GM12874 (cell line): ENCODE data around the gene GPR84.

ENCODE experiments used
- TF ChIP-seq, protein P1 (sequence below): IDR thresholded peaks from 2 replicates; pipeline ENCODE4 v1.5.1; 2011; ENCODE audit warnings: low read depth, mild to moderate bottlenecking, control low read depth, low read length, moderate library complexity; ENCODE audit not compliant: insufficient read depth

The GPR84 gene

DNA sequence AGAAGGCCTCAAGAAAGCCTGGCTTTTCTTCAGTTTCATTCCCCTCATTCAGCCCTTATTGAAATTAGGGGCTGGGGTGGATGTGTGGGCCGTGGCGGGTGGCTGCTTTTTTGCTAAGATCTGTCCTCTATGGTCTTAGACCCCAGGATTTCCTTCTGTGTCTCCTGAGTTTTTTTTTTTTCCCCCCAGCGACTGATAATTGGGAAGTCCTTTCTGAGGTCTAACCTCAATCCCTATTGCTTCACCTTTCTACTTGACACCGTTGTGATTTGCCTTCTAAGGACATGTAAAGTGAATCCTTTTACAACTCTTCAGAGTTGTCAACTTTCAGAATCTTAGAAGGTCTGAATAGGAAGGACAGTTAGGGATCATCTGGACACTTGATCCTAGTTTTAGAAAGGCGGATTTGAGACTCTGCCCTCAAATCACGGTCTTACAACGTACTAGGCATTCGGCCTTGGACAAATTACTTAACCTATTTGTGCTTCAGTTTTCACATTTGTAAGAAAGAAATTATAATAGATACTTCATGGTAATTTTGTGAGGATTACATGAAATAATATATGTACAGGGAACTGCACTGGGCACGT lies 4.4 kb downstream of the GPR84 start:
- TF ChIP-seq, protein P1, sequence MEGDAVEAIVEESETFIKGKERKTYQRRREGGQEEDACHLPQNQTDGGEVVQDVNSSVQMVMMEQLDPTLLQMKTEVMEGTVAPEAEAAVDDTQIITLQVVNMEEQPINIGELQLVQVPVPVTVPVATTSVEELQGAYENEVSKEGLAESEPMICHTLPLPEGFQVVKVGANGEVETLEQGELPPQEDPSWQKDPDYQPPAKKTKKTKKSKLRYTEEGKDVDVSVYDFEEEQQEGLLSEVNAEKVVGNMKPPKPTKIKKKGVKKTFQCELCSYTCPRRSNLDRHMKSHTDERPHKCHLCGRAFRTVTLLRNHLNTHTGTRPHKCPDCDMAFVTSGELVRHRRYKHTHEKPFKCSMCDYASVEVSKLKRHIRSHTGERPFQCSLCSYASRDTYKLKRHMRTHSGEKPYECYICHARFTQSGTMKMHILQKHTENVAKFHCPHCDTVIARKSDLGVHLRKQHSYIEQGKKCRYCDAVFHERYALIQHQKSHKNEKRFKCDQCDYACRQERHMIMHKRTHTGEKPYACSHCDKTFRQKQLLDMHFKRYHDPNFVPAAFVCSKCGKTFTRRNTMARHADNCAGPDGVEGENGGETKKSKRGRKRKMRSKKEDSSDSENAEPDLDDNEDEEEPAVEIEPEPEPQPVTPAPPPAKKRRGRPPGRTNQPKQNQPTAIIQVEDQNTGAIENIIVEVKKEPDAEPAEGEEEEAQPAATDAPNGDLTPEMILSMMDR, result no peak

DNA sequence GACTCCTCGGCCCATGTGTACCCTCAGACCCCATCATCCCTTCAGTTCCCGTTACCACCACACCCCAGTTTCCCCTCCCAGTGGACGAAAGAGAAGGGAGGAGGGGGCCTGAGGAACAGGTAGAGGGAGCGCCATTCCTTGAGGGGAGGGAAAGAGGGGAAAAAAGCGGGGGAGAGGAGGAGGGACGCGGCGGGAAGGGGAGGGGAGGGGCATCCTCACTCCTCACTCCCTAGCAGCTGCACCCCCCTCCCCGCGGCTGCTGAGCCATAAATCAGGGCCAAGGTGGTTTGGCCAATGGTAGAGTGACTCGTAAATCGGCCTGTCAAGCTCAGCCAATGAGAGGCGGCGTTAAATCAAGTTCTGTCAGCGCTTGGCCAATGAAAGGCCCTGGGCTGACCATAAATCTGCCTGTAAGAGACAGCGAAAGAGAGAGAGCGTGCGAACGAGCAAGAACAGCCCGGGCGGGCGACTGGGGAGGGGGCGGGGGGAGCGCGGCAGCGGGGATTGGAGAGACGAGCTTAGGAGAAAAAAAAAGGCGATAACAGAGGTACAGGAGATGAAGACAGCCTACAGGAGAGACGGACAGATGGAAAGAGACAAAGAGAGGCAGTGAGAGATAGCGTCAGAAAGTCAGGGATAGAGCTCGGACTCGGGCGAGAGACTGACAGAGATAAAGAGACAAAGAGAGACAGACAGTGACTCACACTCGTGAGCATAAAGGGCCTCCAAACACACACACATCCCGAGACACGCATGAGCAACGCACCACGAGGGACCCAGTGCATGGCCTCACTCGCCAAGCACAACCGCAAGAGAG lies 5.1 kb downstream of the GPR84 start:
- TF ChIP-seq, protein P1, result no peak

DNA sequence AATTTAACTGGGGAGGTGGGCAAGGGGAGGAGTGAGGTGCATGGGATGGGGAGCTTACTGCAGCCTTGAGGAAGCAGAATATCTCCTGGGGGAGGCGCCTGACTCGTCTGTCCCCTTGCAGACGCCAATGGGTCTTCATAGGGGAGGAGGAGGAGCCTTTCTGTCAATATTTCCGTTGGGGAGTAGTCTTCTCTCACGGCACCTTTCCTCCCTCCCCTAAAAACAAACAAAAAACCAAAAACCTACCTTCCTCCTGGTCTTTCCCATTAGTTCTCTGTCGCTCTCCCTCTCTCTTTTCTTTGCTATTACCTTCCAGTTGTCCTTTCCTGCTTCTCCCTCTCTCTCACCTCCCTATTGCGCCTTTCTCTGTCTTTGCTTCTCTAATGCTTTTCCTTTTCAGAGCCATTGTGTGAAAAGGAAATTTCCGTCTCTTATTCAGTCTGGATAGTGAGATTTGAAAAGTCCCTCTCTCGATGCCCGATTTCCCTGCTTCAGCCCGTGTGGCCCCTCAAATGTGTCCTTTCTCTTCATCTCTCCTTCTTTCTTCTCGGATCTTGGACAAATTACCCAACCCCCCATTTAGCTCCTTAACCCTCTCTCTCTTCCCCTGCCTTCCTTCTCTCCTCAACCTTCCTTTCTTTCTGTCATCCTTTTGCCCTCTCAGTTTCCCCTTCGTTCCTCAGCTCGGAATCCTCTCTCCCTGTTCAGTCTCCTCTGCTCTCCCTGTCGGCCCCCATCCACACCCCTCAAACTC lies 5.9 kb downstream of the GPR84 start:
- TF ChIP-seq, protein P1, result no peak

DNA sequence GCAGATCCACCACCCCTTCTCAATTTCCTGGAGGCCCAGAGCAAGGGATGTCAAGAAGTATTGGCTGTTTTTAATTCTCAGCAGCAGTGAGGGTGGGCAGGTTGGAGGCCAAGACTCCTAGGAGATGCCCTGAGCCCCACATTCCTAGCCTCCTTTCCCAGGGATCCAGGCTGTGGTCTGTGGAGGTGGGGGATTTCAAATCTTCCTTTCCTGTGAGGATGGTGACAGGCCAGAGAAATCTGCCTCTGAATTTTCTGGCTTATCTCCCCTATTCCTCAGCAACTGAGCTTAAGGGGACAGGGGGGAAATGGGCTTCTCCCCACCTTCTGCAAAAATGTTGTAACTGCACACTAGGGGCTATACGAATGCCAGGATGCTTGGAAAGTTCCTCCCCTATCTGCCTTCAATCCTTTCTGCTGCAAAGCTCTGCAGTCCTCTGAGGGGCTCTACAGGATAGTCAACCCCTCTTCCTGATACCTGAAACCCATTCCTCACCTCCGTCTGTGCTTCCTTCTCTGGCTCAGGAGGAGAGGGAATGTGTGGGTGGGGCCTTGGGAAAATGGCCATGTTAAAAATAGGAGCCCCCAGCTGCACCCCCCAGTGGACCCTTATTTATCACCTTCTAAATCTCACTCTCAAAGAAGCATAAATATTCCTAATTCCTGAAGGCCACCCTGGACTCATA lies 6.6 kb downstream of the GPR84 start:
- TF ChIP-seq, protein P1, result no peak

DNA sequence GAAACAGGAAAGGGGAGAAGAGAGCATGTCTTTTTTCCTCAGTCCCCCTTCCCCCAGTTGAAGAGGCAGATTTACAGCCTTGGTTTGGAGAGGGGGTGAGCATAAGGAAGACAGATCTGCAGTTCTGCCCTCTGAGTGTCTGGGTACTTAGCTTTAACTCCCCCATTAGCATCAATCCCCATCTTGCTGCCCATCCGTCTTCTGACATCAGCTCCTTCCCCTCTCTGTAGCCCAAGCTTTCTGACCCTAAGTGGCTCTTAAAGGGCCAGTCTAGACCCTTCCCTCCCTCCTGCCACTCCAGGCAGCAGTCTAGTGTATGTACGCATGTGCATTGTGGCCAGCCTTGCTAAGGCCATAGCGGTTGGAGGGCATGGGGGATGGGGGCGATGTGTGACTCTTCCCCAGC lies 7.3 kb downstream of the GPR84 start:
- TF ChIP-seq, protein P1, result no peak

DNA sequence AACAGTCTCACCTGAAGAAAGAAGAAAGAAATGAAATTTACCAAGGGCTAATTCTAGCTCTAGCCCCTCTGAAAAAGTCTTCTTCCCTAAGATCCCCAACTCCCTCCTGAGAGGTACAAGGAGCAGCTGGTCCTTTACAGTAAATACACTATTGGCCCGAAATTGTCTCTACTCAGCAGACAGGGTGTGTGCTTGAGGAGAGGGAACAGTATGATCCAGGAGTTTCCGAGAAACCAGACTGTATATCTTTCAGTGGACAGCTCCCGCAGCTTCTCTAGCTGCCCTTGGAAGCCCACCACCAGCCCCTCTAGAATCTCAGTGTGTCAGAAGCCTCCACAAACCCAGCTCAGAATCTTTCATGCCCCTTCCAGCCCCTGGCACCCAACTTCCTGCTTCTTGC lies 8.1 kb downstream of the GPR84 start:
- TF ChIP-seq, protein P1, result no peak

DNA sequence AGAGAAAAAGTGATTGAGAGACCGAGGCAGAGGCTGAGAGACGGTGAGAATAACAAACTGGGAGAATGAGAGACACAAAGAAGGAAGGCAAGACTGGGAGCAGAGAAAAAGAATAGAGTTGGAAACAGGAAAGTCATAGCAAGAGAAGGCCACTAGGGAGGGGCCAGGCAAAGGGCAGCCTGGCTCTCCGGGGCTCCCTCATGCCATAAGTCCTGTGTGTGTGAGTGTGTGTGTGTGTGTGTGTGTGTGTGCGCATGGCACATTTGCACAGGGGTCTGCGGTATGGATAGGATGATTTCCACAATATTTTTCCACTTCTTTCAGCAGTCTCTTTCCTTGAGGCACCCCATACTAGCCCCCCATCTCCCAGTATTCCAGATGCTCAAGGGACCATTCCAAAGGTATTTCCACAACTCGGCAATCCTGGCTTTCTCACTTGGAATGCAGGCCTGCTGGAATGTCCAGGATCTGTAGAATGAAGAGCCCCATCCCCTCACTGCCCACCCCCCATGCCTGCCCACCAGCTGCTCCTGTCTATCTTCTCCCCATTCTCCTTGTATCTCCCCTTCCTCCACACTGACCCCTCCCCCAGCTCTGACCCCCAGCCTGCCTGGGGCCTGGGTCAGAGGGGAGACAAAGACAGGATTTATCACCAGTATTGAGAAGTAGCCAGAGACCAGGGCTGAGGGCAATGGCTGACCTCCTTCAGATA lies 9.0 kb downstream of the GPR84 start:
- TF ChIP-seq, protein P1, result no peak
